Epithelial cell of proximal tubule (primary cell): ENCODE results near the gene NALCN. TPM values are rescaled to one million over a fixed set of nuclear protein-coding genes. Genes with fewer than 3 reads are reported as not detected.

Experiments used
- DNase-seq: peaks from one replicate; pipeline ENCODE4 v3.0.0-alpha.2; 2011; ENCODE audit warnings: low read depth
- H3K4me3 ChIP-seq: 2 replicates; pipeline ENCODE4 v1.5.1; 2011; ENCODE audit warnings: low read depth, mild to moderate bottlenecking, low read length
- total RNA-seq: library from RNA; depleted of rRNA; stranded (reverse); fragments of >200 nt; gene quantifications from 2 replicates; pipeline ENCODE4 v1.2.3, GENCODE V29; 2015
- TF ChIP-seq, protein P1 (sequence below): conservative IDR thresholded peaks from 2 replicates; pipeline ENCODE4 v1.5.1; 2012; ENCODE audit warnings: low read depth, mild to moderate bottlenecking, low read length

The NALCN gene
- 0.35 and 3.8 TPM in 2 replicates for total RNA-seq

DNA sequence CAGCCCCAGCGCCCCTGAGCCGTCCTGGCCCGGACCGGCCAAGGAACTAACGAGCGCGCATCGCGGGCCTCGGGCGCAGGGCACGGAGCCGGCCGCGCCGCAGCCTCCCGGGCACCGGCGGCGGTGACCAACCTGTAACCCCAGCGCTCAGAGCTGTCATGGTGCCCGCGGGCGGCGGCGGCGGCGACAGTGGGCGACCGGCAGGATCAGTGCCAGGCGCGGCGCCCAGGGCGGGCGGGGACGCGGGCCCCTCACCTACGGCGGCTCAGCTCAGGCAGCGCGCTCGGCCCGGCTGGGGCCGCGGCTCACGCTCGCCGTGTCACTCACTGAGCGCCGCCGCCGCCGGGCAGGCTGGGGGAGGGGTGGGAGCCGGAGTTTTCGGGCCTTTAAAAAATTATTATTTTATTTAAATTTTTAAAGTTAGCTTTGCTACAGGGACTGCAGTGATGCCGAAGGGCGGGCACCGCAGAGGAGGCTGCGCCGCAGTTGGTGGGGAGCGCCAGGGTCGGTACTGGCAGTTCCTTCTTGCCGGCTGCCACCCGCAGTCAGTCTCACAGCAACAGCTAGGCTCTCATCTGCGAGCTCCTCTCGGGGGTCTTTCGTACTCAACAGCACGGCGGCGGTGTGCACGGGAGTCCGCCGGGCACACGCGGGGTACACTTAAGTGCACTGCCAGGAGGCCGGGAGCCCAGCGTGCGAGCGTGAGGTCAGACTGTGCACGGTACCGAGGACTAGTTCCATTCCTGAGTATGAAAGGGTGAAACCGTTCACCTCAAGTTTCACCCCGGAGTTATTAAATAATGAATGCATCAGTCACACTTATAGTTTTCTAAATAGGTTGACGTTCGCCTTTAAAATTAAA, at the start of gene NALCN:
TSS of gene NALCN (minus strand) at position 328 of the 862 bp plus-strand sequence. CDS start 17,382 bp downstream, outside the sequence.
- no peak for DNase-seq
- TF ChIP-seq, protein P1, sequence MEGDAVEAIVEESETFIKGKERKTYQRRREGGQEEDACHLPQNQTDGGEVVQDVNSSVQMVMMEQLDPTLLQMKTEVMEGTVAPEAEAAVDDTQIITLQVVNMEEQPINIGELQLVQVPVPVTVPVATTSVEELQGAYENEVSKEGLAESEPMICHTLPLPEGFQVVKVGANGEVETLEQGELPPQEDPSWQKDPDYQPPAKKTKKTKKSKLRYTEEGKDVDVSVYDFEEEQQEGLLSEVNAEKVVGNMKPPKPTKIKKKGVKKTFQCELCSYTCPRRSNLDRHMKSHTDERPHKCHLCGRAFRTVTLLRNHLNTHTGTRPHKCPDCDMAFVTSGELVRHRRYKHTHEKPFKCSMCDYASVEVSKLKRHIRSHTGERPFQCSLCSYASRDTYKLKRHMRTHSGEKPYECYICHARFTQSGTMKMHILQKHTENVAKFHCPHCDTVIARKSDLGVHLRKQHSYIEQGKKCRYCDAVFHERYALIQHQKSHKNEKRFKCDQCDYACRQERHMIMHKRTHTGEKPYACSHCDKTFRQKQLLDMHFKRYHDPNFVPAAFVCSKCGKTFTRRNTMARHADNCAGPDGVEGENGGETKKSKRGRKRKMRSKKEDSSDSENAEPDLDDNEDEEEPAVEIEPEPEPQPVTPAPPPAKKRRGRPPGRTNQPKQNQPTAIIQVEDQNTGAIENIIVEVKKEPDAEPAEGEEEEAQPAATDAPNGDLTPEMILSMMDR, result no peak
- H3K4me3 ChIP-seq, result peak within 1 kb of the TSS; percentile 59

DNA sequence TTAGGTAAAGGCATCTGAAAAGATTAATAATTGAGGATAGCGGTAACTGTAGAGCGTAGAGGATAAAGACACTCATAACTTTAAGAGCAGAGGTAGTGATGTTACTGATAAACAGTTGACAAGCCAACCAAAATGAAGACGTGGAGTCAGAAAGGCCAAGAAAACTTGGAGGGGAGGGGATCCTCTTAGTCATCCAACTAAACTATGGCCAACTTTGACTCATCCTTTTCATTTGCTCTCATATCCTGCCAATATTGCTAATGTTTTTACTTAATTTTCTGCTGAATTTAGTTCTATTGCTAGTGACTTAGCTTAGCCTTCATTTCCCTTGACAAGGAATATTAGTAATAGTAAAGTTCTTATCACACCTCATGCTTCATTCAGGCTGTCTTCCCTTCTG, 49.6 kb upstream of the NALCN start:
- DNase-seq, result no peak
- TF ChIP-seq, protein P1, result no peak

DNA sequence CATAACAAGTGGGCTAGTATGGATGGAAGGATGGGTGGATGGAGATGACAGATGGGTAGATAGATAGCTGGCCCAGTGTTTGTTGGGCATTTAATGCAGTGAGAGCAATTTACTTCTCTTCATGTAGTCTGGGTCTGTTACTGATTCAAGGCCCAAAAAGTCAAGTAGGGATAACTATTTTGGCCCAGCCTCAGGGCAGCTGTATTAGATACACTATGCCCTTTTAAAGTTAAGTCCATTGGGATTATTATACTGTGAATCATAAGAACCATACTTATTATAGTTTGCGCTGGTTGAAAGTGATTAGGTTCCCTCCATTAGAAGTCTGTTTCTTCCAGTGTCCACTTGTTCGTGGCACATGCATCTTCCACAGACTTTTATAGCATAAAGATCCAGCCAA, 40.9 kb upstream of the NALCN start:
- TF ChIP-seq, protein P1, result no peak
- DNase-seq, result no peak
- H3K4me3 ChIP-seq, result no peak overlapping the region

More for the DNA sequence above, 49.6 kb upstream of the NALCN start:
- H3K4me3 ChIP-seq, result no peak overlapping the region

DNA sequence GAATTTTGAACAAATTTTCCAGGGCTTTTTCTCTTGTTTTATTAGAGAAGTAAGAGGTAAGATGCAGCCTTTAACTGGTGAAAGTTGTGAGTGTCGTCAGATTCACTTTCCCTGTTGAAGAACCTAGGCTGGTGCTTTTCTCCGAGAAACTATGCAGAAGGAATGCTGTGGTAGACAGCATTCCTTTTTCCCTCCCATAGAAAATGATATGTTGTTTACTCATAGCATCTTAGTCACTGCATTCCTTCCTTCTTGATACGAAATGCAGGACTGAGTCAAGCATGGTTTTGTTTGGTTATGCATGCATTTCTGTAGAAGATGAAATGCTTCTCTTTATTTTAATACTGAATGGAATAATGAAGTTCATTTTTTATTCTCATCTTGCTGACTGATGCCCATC, 39.6 kb upstream of the NALCN start:
- no peak overlapping the region for H3K4me3 ChIP-seq
- TF ChIP-seq, protein P1, result no peak
- peak; percentile 73 for DNase-seq

DNA sequence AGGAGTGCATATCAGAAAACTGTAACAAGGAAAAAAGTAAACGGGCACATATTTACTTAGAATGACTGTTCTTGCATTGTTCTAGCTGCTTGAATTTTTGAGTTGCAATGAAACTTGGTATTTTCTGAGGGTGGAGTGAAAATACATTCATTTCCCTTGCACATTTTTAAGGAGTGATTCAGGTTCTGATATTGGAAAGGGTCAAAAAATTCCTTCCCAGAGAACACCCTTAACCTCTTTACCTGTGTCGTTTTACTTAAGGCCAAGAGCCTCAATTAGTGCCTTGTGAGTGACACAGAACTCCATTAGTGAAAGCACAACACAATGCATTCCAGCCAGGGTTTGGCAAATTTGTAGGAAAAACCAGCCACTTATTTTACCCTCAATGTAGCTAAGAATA, 38.5 kb upstream of the NALCN start:
- DNase-seq, result no peak
- H3K4me3 ChIP-seq, result no peak overlapping the region
- TF ChIP-seq, protein P1, result no peak

DNA sequence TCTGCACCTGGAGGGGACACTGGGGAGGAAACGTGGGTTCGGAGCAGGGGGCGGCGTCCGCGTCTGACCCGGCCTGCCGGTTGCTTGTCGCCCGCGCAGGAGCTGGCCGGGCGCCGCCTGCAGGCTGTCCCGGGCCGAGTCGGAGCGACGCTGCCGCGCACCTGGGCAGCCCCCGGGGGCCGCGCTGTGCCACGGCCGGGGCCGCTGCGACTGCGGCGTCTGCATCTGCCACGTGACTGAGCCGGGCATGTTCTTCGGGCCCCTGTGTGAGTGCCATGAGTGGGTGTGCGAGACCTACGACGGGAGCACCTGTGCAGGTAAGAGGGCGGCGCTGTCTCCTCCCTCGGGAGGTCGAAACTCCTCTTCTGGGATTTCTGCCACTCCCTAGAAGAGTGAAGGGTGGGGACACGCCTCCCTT, 37.5 kb upstream of the NALCN start:
- peak overlapping the region; percentile 45 for H3K4me3 ChIP-seq
- DNase-seq, result no peak
- TF ChIP-seq, protein P1, result no peak
